ENCODE results near the gene PNO1. TPM values are rescaled to one million over a fixed set of nuclear protein-coding genes. Genes with fewer than 3 reads are reported as not detected.

Gene PNO1
- total RNA-seq, 1 donor from 2014 or later: 14.2 TPM

DNA sequence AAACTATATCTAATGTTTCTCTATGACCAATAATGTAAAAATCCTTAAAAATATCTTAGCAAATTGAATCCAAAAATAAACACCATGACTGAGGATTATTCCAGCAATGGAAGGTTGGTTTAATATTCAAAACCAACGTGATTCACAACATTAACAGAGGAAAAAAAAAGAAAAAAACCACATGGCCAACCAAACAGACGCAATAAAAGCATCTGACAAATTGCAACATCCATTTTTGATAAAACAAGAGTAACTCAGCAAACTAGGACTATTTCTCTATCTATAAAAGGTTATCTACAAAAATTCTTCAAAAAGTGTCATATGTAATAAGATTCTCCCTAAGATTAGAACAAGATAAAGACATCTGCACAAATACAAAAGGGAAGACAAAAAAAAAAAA lies 65.7 kb downstream of the PNO1 start:
- Mint-ChIP-seq H3K9me3 (peaks cover 19% of the 10 kb centered on the region), H3K27me3 (ENCODE audit: low read depth) (no peaks in the 10 kb centered on the region), H3K4me3 (no peak overlapping the region), H3K27ac (peak overlapping the region; percentile 34), H3K36me3 (peaks cover 30% of the 10 kb centered on the region), H3K4me1 (peaks cover 41% of the 10 kb centered on the region)
- DNase-seq (ENCODE audit: low spot score in 2 of 2, unreplicated experiment in 2 of 2): no peak
- TF ChIP-seq, protein P1, sequence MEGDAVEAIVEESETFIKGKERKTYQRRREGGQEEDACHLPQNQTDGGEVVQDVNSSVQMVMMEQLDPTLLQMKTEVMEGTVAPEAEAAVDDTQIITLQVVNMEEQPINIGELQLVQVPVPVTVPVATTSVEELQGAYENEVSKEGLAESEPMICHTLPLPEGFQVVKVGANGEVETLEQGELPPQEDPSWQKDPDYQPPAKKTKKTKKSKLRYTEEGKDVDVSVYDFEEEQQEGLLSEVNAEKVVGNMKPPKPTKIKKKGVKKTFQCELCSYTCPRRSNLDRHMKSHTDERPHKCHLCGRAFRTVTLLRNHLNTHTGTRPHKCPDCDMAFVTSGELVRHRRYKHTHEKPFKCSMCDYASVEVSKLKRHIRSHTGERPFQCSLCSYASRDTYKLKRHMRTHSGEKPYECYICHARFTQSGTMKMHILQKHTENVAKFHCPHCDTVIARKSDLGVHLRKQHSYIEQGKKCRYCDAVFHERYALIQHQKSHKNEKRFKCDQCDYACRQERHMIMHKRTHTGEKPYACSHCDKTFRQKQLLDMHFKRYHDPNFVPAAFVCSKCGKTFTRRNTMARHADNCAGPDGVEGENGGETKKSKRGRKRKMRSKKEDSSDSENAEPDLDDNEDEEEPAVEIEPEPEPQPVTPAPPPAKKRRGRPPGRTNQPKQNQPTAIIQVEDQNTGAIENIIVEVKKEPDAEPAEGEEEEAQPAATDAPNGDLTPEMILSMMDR (IDR thresholded peaks at IDR 0.05; ENCODE audit: unreplicated experiment): no peak

DNA sequence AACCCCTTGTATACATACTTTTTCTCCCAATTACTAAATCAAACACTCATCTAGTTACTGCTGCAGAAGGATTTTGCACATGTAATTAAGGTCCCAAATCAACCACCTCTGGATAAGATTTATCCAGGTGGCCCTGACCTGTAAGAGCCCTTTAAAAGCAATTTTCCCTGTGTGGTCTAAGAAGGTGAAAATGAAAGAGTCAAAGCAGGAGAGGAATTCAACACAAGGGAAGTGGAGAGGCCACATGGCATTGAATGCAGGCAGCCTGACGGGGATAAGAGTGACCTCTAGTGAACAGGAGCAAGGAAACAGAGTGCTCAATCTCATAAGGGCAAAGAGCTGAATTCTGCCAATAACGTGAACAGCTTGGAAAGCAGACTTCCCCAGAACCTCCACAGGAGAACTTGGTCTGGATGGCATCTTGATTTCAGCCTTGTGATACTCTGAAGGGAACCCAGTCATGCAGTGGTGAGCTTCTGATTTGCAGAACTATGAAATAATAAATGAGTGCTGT lies 67.5 kb downstream of the PNO1 start:
- Mint-ChIP-seq H3K36me3 (peaks cover 25% of the 10 kb centered on the region), H3K27ac (peak overlapping the region; percentile 66), H3K27me3 (ENCODE audit: low read depth) (no peaks in the 10 kb centered on the region), H3K9me3 (peaks cover 16% of the 10 kb centered on the region), H3K4me3 (no peak overlapping the region), H3K4me1 (peaks cover 38% of the 10 kb centered on the region)
- TF ChIP-seq, protein P1 (IDR thresholded peaks at IDR 0.05; ENCODE audit: unreplicated experiment): no peak
- no peak for DNase-seq (ENCODE audit: low spot score in 2 of 2, unreplicated experiment in 2 of 2)

Other genes with a start within 250 kb of the PNO1 start
- gene C1D, start 94.9 kb upstream of the PNO1 start, total RNA-seq: 20.5 to 23.6 TPM (median 22.4 TPM) in 3 replicates
- 58.2 to 64.6 TPM (median 62.8 TPM) in 3 replicates for gene PPP3R1, start 94.6 kb downstream of the PNO1 start, total RNA-seq
- 4.9 to 5.6 TPM (median 5.2 TPM) in 3 replicates for gene CNRIP1, start 162.1 kb downstream of the PNO1 start, total RNA-seq
- not detected in 3 replicates for gene PLEK, start 207.4 kb downstream of the PNO1 start, total RNA-seq